Glutamatergic neuron (in vitro differentiated cells): ENCODE measurements around the gene MPV17L2. TPM values are rescaled to one million over a fixed set of nuclear protein-coding genes. Genes with fewer than 3 reads are reported as not detected.

Experiments
- DNase-seq: peaks from one replicate; pipeline ENCODE4 v3.0.0; 2022
- H3K27ac Mint-ChIP-seq: one replicate; pipeline ENCODE4 v1.8.0; 2020; ENCODE audit warnings: mild to moderate bottlenecking, mixed read lengths, inconsistent platforms; ENCODE audit not compliant: unreplicated experiment
- H3K27me3 Mint-ChIP-seq: one replicate; pipeline ENCODE4 v1.8.0; 2020; ENCODE audit warnings: mild to moderate bottlenecking, moderate library complexity, mixed read lengths, inconsistent platforms; ENCODE audit not compliant: unreplicated experiment
- H3K36me3 Mint-ChIP-seq: one replicate; pipeline ENCODE4 v1.8.0; 2020; ENCODE audit warnings: mild to moderate bottlenecking, mixed read lengths, inconsistent platforms; ENCODE audit not compliant: unreplicated experiment
- H3K4me1 Mint-ChIP-seq: one replicate; pipeline ENCODE4 v1.8.0; 2020; ENCODE audit warnings: mild to moderate bottlenecking, low read depth, mixed read lengths, inconsistent platforms; ENCODE audit not compliant: unreplicated experiment
- H3K4me3 Mint-ChIP-seq: one replicate; pipeline ENCODE4 v1.8.0; 2020; ENCODE audit warnings: mild to moderate bottlenecking, mixed read lengths, inconsistent platforms; ENCODE audit not compliant: unreplicated experiment
- H3K9me3 Mint-ChIP-seq: one replicate; pipeline ENCODE4 v1.8.0; 2020; ENCODE audit warnings: mild to moderate bottlenecking, moderate library complexity, mixed read lengths, inconsistent platforms; ENCODE audit not compliant: unreplicated experiment
- CTCF ChIP-seq: fragments of 200-600 bp; sonication (generic); IDR thresholded peaks from one replicate; pipeline ENCODE4 v1.5.0; 2021; ENCODE audit not compliant: partially characterized antibody, unreplicated experiment
- total RNA-seq: library from RNA; stranded (reverse); fragmentation: NEBNext Ultra II Directional; extraction: Animal tissue kit (Norgen Biotek cat#: 25700); gene quantifications from one replicate; pipeline ENCODE4 v1.2.1, GENCODE V29; 2021; ENCODE audit not compliant: unreplicated experiment

The MPV17L2 gene
- total RNA-seq, 1 donor from 2014 or later = 17.9 TPM

- no peak overlapping the region for H3K4me3 Mint-ChIP-seq
- H3K4me1 Mint-ChIP-seq = peaks cover 3% of the 10 kb centered on the region
- H3K27me3 Mint-ChIP-seq = peaks cover 12% of the 10 kb centered on the region
- TF ChIP-seq CTCF = no peak
- peaks cover 6% of the 10 kb centered on the region for H3K9me3 Mint-ChIP-seq
- DNase-seq = no peak
- no peaks in the 10 kb centered on the region for H3K36me3 Mint-ChIP-seq
- no peak overlapping the region for H3K27ac Mint-ChIP-seq
Observed at GRCh38 chr19:18220632-18221275, 27.7 kb downstream of the MPV17L2 start.

GRCh38 chr19:18221815-18222725, 29.1 kb downstream of the MPV17L2 start:
- Mint-ChIP-seq H3K9me3 (peaks cover 8% of the 10 kb centered on the region), H3K4me1 (peaks cover 8% of the 10 kb centered on the region), H3K36me3 (no peaks in the 10 kb centered on the region), H3K27me3 (peaks cover 16% of the 10 kb centered on the region), H3K27ac (no peak overlapping the region), H3K4me3 (no peak overlapping the region)
- TF ChIP-seq CTCF = no peak
- DNase-seq = no peak

- H3K27ac Mint-ChIP-seq = peak overlapping the region; percentile 92
- H3K27me3 Mint-ChIP-seq = peaks cover 14% of the 10 kb centered on the region
- H3K36me3 Mint-ChIP-seq = no peaks in the 10 kb centered on the region
- DNase-seq = peak; percentile 77
- H3K4me3 Mint-ChIP-seq = peak overlapping the region; percentile 94
- TF ChIP-seq CTCF = no peak
- H3K9me3 Mint-ChIP-seq = peaks cover 8% of the 10 kb centered on the region
- H3K4me1 Mint-ChIP-seq = peaks cover 10% of the 10 kb centered on the region
Observed at GRCh38 chr19:18223860-18224524, 31.0 kb downstream of the MPV17L2 start.

- H3K27me3 Mint-ChIP-seq = peaks cover 14% of the 10 kb centered on the region
- H3K36me3 Mint-ChIP-seq = no peaks in the 10 kb centered on the region
- peaks cover 8% of the 10 kb centered on the region for H3K9me3 Mint-ChIP-seq
- H3K27ac Mint-ChIP-seq = peak overlapping the region; percentile 94
- peak overlapping the region; percentile 94 for H3K4me3 Mint-ChIP-seq
- H3K4me1 Mint-ChIP-seq = peaks cover 10% of the 10 kb centered on the region
- DNase-seq = peak; percentile 99
- TF ChIP-seq CTCF = no peak
Observed at GRCh38 chr19:18224525-18225354, 31.7 kb downstream of the MPV17L2 start.
